ENCODE results near the gene ROS1. TPM values are rescaled to one million over a fixed set of nuclear protein-coding genes. Genes with fewer than 3 reads are reported as not detected.
A peak's percentile ranks its signal among the peaks of the same experiment; 100 is the strongest.

ROS1 gene
- polyA plus RNA-seq, 2 donors: not detected

DNA sequence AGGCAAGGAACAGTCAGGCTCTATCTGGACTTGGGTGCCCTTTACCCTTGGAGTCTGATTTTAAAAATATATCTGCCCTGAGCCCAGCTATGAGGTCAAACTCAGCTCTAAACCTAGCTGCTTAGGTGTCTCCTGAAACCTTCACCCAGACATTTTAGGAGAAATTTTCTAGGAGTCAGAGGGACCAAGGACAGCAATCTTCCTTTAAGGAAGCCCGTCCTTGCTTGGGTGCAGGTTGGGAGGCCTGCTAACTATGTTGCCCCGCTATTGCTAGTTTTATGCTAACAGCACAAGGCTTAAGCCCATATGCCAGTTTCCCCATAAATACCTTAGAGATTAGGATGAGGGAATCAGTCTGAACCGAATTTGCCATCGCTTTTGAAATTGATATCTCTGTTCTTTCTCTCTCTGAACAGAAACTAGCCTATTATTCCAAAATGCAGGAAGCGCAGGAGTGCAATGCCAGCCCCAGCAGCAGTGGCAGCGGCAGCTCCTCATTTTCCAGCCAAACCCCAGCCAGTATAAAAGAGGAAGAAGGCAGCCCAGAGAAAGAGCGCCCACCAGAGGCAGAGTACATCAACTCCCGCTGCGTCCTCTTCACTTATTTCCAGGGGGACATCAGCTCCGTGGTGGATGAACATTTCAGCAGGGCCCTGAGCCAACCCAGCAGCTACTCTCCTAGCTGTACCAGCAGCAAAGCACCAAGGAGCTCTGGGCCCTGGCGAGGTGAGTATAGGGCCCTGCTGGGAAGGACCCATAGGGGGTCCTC is 157.8 kb downstream of the ROS1 start:
- H3K9me3 ChIP-seq (ENCODE audit: control insufficient read depth in 2 of 2, insufficient read depth in 1 of 2, low read depth in 1 of 2, low read length in 1 of 2): peaks cover 4 to 6% of the 10 kb centered on the region in 2 donors
- 21 to 32% methylated on average over 11 of the region's 11 CpGs for WGBS, 2 donors
- H3K27me3 ChIP-seq (ENCODE audit: control insufficient read depth in 1 of 2, insufficient read depth in 2 of 2, low read length in 2 of 2): peaks cover 19 to 60% of the 10 kb centered on the region in 2 donors

DNA sequence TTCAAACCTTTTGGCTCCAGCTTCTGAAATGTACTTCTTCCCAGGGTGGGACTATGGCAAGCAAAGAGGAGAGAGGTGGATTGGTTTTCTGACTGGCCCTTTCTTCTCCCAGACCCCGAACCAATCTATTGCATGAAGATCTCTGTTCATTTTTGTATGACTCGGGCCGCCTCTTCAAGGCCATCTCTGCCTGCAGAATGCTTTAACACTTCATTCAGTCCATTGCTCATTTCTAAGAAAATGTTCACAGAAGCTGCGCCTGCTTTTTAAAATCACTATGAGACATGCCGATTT is 158.7 kb downstream of the ROS1 start:
- peaks cover 11 to 13% of the 10 kb centered on the region in 2 donors for H3K4me1 ChIP-seq (ENCODE audit: control insufficient read depth in 2 of 2, insufficient read depth in 2 of 2, low read length in 1 of 2)
- no peaks in the 10 kb centered on the region for H3K36me3 ChIP-seq (ENCODE audit: control insufficient read depth in 2 of 2, insufficient read depth in 2 of 2, low read length in 1 of 2)
- H3K9me3 ChIP-seq (ENCODE audit: control insufficient read depth in 2 of 2, insufficient read depth in 1 of 2, low read depth in 1 of 2, low read length in 1 of 2): peaks cover 4 to 6% of the 10 kb centered on the region in 2 donors
- no peak overlapping the region for H3K4me3 ChIP-seq (ENCODE audit: low read depth in 1 of 2, low read length in 2 of 2)
- WGBS, 2 donors: 29 to 38% methylated on average over 5 of the region's 5 CpGs
- peaks cover 17 to 59% of the 10 kb centered on the region in 2 donors for H3K27me3 ChIP-seq (ENCODE audit: control insufficient read depth in 1 of 2, insufficient read depth in 2 of 2, low read length in 2 of 2)
- no peak overlapping the region for H3K27ac ChIP-seq (ENCODE audit: low read depth in 2 of 2, low read length in 1 of 2)

More for the DNA sequence above, 157.8 kb downstream of the ROS1 start:
- Histone ChIP-seq H3K27ac (ENCODE audit: low read depth in 2 of 2, low read length in 1 of 2) (no peak overlapping the region), H3K4me1 (ENCODE audit: control insufficient read depth in 2 of 2, insufficient read depth in 2 of 2, low read length in 1 of 2) (peaks cover 11 to 13% of the 10 kb centered on the region in 2 donors), H3K4me3 (ENCODE audit: low read depth in 1 of 2, low read length in 2 of 2) (no peak overlapping the region), H3K36me3 (ENCODE audit: control insufficient read depth in 2 of 2, insufficient read depth in 2 of 2, low read length in 1 of 2) (no peaks in the 10 kb centered on the region)

DNA sequence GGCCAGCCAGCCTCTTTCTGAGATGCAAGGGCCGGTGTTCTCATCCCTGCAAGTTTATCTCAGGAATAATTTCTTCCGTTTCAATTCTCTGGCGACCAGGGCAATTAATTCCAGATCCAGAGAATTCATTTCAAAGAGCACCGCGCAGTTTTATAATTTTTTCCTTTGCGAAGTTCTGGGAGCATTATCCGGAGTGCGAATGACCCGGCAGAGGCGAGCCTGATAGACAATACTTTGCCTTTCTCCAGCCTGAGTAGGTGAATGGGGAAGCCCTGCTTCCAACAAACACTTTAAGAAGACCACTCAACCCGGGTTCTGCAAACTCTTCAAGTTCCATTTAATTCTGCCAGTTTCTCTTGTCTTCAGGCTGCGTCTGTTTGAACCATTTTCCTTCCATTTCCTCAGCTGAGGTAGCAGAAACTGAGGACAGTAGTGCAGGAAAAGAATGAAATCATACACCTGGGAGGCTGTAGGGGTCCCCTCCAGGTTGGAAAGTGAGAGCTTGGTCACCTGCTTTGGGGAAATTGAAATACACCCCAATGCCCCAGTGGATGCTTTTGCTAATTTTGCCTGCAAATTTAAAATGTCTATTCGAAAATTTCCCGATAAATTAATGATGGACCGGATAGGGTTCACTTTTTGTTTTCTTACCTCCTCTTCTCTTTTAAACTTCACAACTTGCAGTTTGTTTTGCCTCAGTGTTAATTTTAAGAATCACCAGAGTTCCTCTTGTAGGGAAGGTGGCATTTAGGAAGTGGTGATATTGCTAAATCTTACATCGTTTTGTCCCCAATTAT is 159.3 kb downstream of the ROS1 start:
- peak overlapping the region in 1 of 2 donors; percentile 36 for H3K4me3 ChIP-seq (ENCODE audit: low read depth in 1 of 2, low read length in 2 of 2)
- H3K27ac ChIP-seq (ENCODE audit: low read depth in 2 of 2, low read length in 1 of 2): no peak overlapping the region
- WGBS, 2 donors: 14 to 18% methylated on average over 16 of the region's 16 CpGs
- H3K27me3 ChIP-seq (ENCODE audit: control insufficient read depth in 1 of 2, insufficient read depth in 2 of 2, low read length in 2 of 2): peaks cover 17 to 59% of the 10 kb centered on the region in 2 donors
- H3K4me1 ChIP-seq (ENCODE audit: control insufficient read depth in 2 of 2, insufficient read depth in 2 of 2, low read length in 1 of 2): peaks cover 11 to 13% of the 10 kb centered on the region in 2 donors
- H3K9me3 ChIP-seq (ENCODE audit: control insufficient read depth in 2 of 2, insufficient read depth in 1 of 2, low read depth in 1 of 2, low read length in 1 of 2): peaks cover 4 to 6% of the 10 kb centered on the region in 2 donors
- H3K36me3 ChIP-seq (ENCODE audit: control insufficient read depth in 2 of 2, insufficient read depth in 2 of 2, low read length in 1 of 2): no peaks in the 10 kb centered on the region

DNA sequence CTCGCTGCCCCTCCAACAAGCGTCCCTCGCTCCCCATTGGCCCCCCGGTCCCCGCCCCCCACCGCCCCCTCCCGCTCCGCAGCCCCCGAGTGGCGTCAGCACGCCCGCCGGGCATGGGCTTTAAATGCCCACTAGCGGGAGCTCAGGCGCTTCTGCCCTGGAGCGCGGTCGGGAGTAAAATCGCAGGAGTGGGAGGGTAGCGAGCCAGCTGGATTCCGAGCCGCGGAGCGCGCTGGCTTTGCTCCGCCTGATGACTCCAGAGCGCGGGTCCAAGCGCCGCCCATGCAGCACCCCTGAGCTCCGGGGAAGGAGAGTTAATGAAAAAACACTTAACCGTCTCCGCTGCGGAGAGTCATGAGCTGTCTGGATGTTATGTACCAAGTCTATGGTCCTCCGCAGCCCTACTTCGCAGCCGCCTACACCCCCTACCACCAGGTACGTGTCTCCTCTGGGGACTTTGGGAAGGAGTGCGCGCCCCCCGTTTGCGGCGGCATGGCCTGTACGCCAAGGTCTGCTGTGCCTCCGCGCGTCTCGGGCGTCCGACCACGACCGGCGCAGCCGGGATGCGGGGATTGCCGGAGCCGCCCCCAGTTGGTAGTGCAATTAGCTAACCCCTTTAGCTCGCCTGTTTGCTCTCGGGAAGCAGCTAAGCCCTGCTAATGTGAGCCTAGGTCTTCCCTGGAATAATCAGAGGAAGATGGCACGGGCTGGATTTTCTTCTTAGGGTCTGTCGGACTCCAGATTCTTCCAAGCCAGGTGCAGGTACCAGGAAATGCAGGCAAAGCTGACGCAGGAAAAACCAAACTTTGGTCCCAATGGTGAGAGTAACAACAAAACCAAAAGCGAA is 160.1 kb downstream of the ROS1 start, which contains the start of gene VGLL2:
Gene VGLL2 (plus strand): TSS at position 149 of the 847 bp plus-strand sequence. CDS start 206 bp downstream, at position 355.
- Histone ChIP-seq H3K27me3 (ENCODE audit: control insufficient read depth in 1 of 2, insufficient read depth in 2 of 2, low read length in 2 of 2) (peaks cover 17 to 54% of the 10 kb centered on the region in 2 donors), H3K4me3 (ENCODE audit: low read depth in 1 of 2, low read length in 2 of 2) (peak within 1 kb of the TSS; percentile 21 to 36), H3K4me1 (ENCODE audit: control insufficient read depth in 2 of 2, insufficient read depth in 2 of 2, low read length in 1 of 2) (peaks cover 9% of the 10 kb centered on the region in 2 donors), H3K27ac (ENCODE audit: low read depth in 2 of 2, low read length in 1 of 2) (no peak within 1 kb of the TSS), H3K36me3 (ENCODE audit: control insufficient read depth in 2 of 2, insufficient read depth in 2 of 2, low read length in 1 of 2) (no peaks in the 10 kb centered on the region), H3K9me3 (ENCODE audit: control insufficient read depth in 2 of 2, insufficient read depth in 1 of 2, low read depth in 1 of 2, low read length in 1 of 2) (peaks cover 4 to 6% of the 10 kb centered on the region in 2 donors)
- WGBS, 2 donors: 2% methylated on average over 62 to 63 of the region's 63 CpGs

DNA sequence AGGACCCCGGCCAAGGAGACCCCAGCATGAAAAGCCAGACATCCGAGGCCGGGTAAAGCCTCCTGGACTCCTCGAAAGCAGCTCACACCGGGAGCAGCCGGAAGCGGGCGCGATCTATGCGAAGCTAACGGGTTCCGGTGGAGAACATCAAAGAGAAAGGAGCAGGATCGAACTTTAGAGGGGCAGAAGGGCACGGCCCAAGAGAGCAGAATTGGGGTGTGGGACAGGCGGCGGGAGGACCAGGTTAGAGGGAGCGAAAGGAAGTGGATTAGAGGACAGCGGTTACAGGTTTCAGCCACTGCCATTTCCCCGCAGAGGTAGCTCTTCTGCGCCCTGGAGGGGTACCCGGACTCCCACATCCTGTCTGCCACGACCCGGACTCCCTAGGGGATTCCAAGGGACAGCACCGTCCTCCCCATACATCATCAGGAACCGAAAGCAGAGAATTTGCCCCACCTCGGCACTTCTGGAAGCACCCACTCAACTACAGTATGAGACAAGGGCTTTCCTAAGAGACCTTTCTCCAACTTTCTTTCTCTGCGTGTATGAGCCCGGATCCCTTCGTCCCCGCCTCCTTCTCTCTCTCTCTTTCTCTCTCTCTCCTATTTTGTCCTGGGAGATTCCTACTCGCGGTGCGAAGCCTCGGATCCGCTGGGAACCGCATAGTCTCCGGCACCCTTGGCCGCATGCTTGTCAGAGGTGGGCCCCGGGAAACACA is 160.9 kb downstream of the ROS1 start:
- Histone ChIP-seq H3K27ac (ENCODE audit: low read depth in 2 of 2, low read length in 1 of 2) (no peak overlapping the region), H3K36me3 (ENCODE audit: control insufficient read depth in 2 of 2, insufficient read depth in 2 of 2, low read length in 1 of 2) (no peaks in the 10 kb centered on the region), H3K4me3 (ENCODE audit: low read depth in 1 of 2, low read length in 2 of 2) (peak overlapping the region; percentile 18 to 36), H3K4me1 (ENCODE audit: control insufficient read depth in 2 of 2, insufficient read depth in 2 of 2, low read length in 1 of 2) (peaks cover 4 to 8% of the 10 kb centered on the region in 2 donors), H3K9me3 (ENCODE audit: control insufficient read depth in 2 of 2, insufficient read depth in 1 of 2, low read depth in 1 of 2, low read length in 1 of 2) (peaks cover 0 to 3% of the 10 kb centered on the region in 2 donors), H3K27me3 (ENCODE audit: control insufficient read depth in 1 of 2, insufficient read depth in 2 of 2, low read length in 2 of 2) (peaks cover 13 to 46% of the 10 kb centered on the region in 2 donors)
- WGBS, 2 donors: 2 to 3% methylated on average over 38 to 39 of the region's 39 CpGs

DNA sequence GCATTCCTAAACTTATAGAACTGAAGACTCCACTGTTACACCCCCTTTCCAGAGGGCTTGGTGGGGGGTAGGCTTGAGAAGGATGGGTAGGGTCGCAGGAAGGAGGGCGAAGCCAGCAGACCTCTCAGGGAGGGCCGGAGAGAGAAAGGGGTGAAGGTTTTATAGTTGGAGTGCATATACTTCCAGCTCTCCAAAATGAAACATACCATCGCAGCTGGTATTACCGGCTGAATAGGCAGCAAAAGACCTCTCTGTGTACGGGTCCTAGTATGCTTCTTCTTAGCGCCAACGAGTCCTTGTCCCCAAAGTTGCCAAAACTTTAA is 161.4 kb downstream of the ROS1 start:
- WGBS, 2 donors: 4 to 6% methylated on average over 8 of the region's 8 CpGs
- H3K27me3 ChIP-seq (ENCODE audit: control insufficient read depth in 1 of 2, insufficient read depth in 2 of 2, low read length in 2 of 2): peaks cover 13 to 45% of the 10 kb centered on the region in 2 donors
- no peaks in the 10 kb centered on the region for H3K36me3 ChIP-seq (ENCODE audit: control insufficient read depth in 2 of 2, insufficient read depth in 2 of 2, low read length in 1 of 2)
- H3K4me3 ChIP-seq (ENCODE audit: low read depth in 1 of 2, low read length in 2 of 2): peak overlapping the region in 1 of 2 donors; percentile 36
- peaks cover 4 to 8% of the 10 kb centered on the region in 2 donors for H3K4me1 ChIP-seq (ENCODE audit: control insufficient read depth in 2 of 2, insufficient read depth in 2 of 2, low read length in 1 of 2)
- H3K27ac ChIP-seq (ENCODE audit: low read depth in 2 of 2, low read length in 1 of 2): no peak overlapping the region
- peaks cover 0 to 3% of the 10 kb centered on the region in 2 donors for H3K9me3 ChIP-seq (ENCODE audit: control insufficient read depth in 2 of 2, insufficient read depth in 1 of 2, low read depth in 1 of 2, low read length in 1 of 2)

DNA sequence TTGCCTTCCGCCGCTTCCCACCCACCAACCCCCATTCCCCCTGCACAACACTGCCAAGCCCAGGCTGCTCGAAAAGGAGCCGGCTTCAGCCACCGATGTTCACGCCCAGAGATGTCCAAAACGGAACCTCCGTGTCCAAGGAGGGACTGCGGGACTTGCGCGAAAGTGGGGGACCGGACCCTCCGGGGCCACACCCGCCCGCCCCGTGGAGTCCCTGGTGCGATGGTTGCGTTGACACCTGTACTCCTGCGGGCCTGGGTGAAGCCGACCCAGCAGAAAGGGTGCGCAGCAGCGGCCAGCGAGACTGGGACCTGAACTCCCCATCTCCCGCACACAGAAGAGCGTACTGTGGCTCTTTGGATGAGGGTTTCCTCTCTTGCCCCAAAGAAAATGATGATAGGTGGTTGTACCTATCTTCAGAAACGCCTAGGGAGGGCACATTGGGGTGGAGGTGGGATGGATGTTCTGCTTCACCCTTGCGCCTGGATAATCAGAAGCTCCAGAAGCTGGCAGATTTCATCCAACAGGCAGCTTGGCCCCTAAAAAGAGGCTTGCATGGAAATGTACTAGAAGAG is 162.3 kb downstream of the ROS1 start:
- Histone ChIP-seq H3K36me3 (ENCODE audit: control insufficient read depth in 2 of 2, insufficient read depth in 2 of 2, low read length in 1 of 2) (no peaks in the 10 kb centered on the region), H3K4me1 (ENCODE audit: control insufficient read depth in 2 of 2, insufficient read depth in 2 of 2, low read length in 1 of 2) (peaks cover 4 to 8% of the 10 kb centered on the region in 2 donors), H3K9me3 (ENCODE audit: control insufficient read depth in 2 of 2, insufficient read depth in 1 of 2, low read depth in 1 of 2, low read length in 1 of 2) (peaks cover 0 to 3% of the 10 kb centered on the region in 2 donors), H3K27me3 (ENCODE audit: control insufficient read depth in 1 of 2, insufficient read depth in 2 of 2, low read length in 2 of 2) (peaks cover 12 to 42% of the 10 kb centered on the region in 2 donors), H3K4me3 (ENCODE audit: low read depth in 1 of 2, low read length in 2 of 2) (no peak overlapping the region), H3K27ac (ENCODE audit: low read depth in 2 of 2, low read length in 1 of 2) (no peak overlapping the region)
- 19 to 20% methylated on average over 27 of the region's 27 CpGs for WGBS, 2 donors

DNA sequence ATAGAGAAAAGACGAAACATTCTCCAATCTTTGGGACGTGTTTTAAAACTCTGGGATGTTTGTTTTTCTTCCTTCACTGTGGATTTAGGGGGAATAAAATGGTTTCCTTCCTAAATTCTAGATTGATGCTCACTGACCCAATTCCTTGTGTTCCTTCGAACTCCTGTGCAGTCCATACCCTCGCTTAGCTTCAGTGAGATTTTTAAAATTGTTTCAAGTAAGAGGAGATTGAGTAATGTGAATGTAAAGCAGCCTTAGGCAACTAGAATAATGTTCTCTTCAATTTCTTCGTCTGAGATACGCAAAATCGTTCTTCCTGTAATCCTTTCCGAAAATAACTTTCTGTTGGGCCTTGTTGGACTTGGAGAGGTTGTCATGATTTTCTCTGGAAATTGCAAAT is 162.9 kb downstream of the ROS1 start:
- Histone ChIP-seq H3K36me3 (ENCODE audit: control insufficient read depth in 2 of 2, insufficient read depth in 2 of 2, low read length in 1 of 2) (no peaks in the 10 kb centered on the region), H3K27ac (ENCODE audit: low read depth in 2 of 2, low read length in 1 of 2) (no peak overlapping the region), H3K4me3 (ENCODE audit: low read depth in 1 of 2, low read length in 2 of 2) (no peak overlapping the region), H3K4me1 (ENCODE audit: control insufficient read depth in 2 of 2, insufficient read depth in 2 of 2, low read length in 1 of 2) (peaks cover 4 to 8% of the 10 kb centered on the region in 2 donors), H3K9me3 (ENCODE audit: control insufficient read depth in 2 of 2, insufficient read depth in 1 of 2, low read depth in 1 of 2, low read length in 1 of 2) (peaks cover 0 to 3% of the 10 kb centered on the region in 2 donors), H3K27me3 (ENCODE audit: control insufficient read depth in 1 of 2, insufficient read depth in 2 of 2, low read length in 2 of 2) (peaks cover 8 to 37% of the 10 kb centered on the region in 2 donors)
- WGBS, 2 donors: 42 to 43% methylated on average over 8 of the region's 8 CpGs

Measured in esophagus (tissue), 2 donors.